22Rv1 (cell line): ENCODE results near the gene TXNDC11.
A peak's percentile ranks its signal among the peaks of the same experiment; 100 is the strongest.

ENCODE experiments used
- H3K27ac ChIP-seq: fragments of 450-650 bp; 2 replicates; pipeline ENCODE4 v1.5.1; 2017
- ZFX ChIP-seq: fragments of 450-650 bp; IDR thresholded peaks from 2 replicates; pipeline ENCODE4 v1.6.1; 2017; ENCODE audit warnings: antibody characterized with exemption, borderline replicate concordance
- TF ChIP-seq, protein P1 (sequence below): fragments of 450-650 bp; IDR thresholded peaks from 2 replicates; pipeline ENCODE4 v1.5.1; 2017; ENCODE audit warnings: mild to moderate bottlenecking

Gene TXNDC11

DNA sequence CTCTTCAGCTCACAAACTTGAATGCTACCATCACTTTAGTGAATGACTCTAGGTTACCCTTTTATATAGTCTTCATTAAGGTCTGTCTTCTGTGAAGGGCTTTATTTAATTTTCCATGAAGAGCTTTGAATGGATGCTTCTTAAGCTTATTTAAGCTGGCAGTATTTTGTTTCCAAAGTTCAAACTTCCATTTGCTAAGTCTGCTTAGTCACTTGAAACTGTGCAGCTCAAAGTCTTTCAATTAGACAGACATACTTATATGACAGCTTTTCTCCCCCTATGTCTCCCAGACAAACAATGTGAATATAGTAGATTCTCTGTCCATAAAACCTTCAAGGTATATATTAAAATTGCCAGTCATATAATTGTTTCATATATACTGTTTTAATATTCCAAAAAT lies 23.5 kb downstream of the TXNDC11 start:
- no peak for TF ChIP-seq ZFX
- TF ChIP-seq, protein P1, sequence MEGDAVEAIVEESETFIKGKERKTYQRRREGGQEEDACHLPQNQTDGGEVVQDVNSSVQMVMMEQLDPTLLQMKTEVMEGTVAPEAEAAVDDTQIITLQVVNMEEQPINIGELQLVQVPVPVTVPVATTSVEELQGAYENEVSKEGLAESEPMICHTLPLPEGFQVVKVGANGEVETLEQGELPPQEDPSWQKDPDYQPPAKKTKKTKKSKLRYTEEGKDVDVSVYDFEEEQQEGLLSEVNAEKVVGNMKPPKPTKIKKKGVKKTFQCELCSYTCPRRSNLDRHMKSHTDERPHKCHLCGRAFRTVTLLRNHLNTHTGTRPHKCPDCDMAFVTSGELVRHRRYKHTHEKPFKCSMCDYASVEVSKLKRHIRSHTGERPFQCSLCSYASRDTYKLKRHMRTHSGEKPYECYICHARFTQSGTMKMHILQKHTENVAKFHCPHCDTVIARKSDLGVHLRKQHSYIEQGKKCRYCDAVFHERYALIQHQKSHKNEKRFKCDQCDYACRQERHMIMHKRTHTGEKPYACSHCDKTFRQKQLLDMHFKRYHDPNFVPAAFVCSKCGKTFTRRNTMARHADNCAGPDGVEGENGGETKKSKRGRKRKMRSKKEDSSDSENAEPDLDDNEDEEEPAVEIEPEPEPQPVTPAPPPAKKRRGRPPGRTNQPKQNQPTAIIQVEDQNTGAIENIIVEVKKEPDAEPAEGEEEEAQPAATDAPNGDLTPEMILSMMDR, result no peak
- H3K27ac ChIP-seq, result no peak overlapping the region

DNA sequence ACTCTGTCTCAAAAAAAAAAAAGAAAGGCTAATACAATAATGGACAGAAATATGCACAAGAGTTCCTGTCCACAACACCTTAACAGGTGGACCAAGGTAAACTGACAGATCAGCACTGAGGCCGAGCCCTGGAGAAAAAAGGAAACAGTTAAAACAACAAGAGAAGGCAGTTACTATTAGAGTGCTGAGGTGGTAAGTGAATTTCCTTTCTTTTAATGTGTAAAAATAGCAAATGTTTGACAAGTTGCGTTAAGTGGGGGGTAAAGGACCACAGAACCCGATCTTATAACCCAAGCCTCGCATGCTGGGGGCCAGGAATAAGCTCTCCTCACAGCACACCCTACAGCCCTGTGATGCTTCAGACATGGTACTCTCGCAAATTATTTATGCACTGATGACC lies 24.8 kb downstream of the TXNDC11 start:
- no peak overlapping the region for H3K27ac ChIP-seq
- TF ChIP-seq, protein P1, result no peak
- TF ChIP-seq ZFX, result no peak

GRCh38 chr16:11716336-11716735 lies 26.3 kb downstream of the TXNDC11 start:
- TF ChIP-seq ZFX, result no peak
- TF ChIP-seq, protein P1, result no peak
- H3K27ac ChIP-seq, result peak overlapping the region; percentile 27

DNA sequence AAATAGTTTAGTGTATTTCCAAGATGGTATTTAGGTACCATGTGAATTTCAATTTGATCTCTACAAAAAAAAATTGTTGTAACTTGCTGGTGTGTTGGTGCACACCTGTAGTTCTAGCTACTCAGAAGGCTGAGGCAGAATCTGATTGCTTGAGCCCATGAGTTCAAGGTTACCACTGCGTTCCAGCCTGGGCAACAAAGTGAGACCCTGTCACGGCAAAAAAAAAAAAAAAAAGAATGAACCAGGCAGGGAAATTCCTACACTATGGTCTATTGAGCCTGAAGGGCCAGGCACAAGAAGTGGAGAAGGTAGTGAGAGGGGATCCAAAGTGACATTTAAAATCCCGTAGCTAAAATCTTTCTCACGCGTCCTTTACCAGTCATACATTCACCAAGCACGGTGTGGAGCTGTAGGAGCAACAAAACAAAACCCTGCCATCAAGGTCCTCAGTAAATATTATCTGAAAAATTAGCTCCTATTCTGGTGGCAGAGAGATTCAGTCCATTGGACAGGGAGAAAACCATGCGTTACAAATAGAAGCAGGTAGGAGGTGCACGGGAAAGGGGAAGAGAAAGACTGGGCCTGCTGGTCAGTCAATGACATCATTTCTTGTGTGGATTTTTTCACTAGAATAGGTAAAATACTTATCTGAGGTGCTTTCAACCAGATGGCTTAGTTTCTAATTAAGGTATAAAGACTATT lies 27.3 kb downstream of the TXNDC11 start:
- no peak for TF ChIP-seq ZFX
- TF ChIP-seq, protein P1, result no peak
- peak overlapping the region; percentile 27 for H3K27ac ChIP-seq

- no peak overlapping the region for H3K27ac ChIP-seq
- no peak for TF ChIP-seq ZFX
- TF ChIP-seq, protein P1, result no peak
Observed at GRCh38 chr16:11712122-11712521, 30.5 kb downstream of the TXNDC11 start.

DNA sequence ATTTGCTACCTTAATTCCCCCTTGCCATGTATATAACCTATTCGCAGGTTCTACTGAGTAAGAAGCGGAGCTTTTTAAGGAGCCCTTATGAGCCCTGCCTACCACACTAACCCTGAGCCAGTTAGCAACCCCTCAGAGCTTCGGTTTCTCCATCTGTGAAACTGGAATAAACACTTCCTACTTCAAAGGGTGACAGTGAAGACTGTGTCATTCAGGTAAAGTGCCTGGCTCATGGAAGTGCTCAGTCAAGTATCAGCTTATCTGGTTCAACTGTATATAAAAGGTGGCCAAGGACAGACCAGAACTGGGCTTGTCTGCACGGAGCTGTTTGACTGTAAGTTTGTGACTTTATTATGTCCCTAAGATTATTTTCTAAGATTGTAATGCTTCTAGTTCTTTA lies 31.0 kb downstream of the TXNDC11 start:
- no peak overlapping the region for H3K27ac ChIP-seq
- TF ChIP-seq, protein P1, result no peak
- no peak for TF ChIP-seq ZFX

GRCh38 chr16:11708421-11708820 lies 34.2 kb downstream of the TXNDC11 start:
- TF ChIP-seq, protein P1, result no peak
- no peak for TF ChIP-seq ZFX
- H3K27ac ChIP-seq, result no peak overlapping the region
